ENCODE data around the gene TNFRSF14. TPM values are rescaled to one million over a fixed set of nuclear protein-coding genes. Genes with fewer than 3 reads are reported as not detected.
"Not testable (repeated sequence)": the region's sequence is repeated elsewhere in the genome, so short reads cannot be mapped to it uniquely, and the experiment has no call there.

TNFRSF14 gene
- total and polyA plus RNA-seq, 2 experiments from 2014 or later, result 7.8 to 13.3 TPM

GRCh38 chr1:2552189-2552588, 4.0 kb upstream of the TNFRSF14 start:
- Histone ChIP-seq H3K9me3 (ENCODE audit: low read depth) (no peaks in the 10 kb centered on the region), H2AFZ (no peak overlapping the region), H3K36me3 (ENCODE audit: low read depth) (no peaks in the 10 kb centered on the region), H3K9me2 (ENCODE audit: insufficient read depth) (no peaks in the 10 kb centered on the region), H3K27me3 (replicated peaks; ENCODE audit: insufficient read depth) (no peaks in the 10 kb centered on the region), H3K79me2 (ENCODE audit: insufficient read depth) (no peaks in the 10 kb centered on the region), H4K20me1 (ENCODE audit: insufficient read depth) (no peaks in the 10 kb centered on the region), H3K9ac (no peak overlapping the region), H3K4me2 (ENCODE audit: unreplicated experiment) (no peak overlapping the region), H3F3A (ENCODE audit: insufficient read depth) (peaks cover 4% of the 10 kb centered on the region; the same call in 1 of the 2 replicates), H3K4me1 (ENCODE audit: insufficient read depth) (peaks cover 15% of the 10 kb centered on the region), H3K27ac (no peak overlapping the region), H3K4me3 (no peak overlapping the region)
- TF ChIP-seq EZH2 (IDR thresholded peaks at IDR 0.05; ENCODE audit: insufficient read depth, poor library complexity, severe bottlenecking) (no peak), EZH2phosphoT487 (IDR thresholded peaks at IDR 0.05; ENCODE audit: insufficient read depth, low read depth) (no peak)
- DNase-seq, result no peak
- in situ Hi-C loops (cut with MboI), result no loop called here
- 87 to 88% methylated on average over 17 to 24 of the region's 26 CpGs for WGBS, 2 experiments (ENCODE audit: low coverage in 1 of 2, low lambda C conversion rate in 2 of 2, missing lambda C conversion rate in 2 of 2)

GRCh38 chr1:2553076-2553475, 3.1 kb upstream of the TNFRSF14 start:
- WGBS, 2 experiments (ENCODE audit: low coverage in 1 of 2, low lambda C conversion rate in 2 of 2, missing lambda C conversion rate in 2 of 2), result 27% methylated on average over 4 of the region's 9 CpGs; no CpG with 5 or more reads in 1 of the 2 experiments
- H3K79me2 ChIP-seq (ENCODE audit: insufficient read depth); H3K9ac ChIP-seq; H3K27ac ChIP-seq; in situ Hi-C loops (cut with MboI); H3K27me3 ChIP-seq (replicated peaks; ENCODE audit: insufficient read depth); DNase-seq; H3K9me3 ChIP-seq (ENCODE audit: low read depth); H3F3A ChIP-seq (ENCODE audit: insufficient read depth); H3K4me2 ChIP-seq (ENCODE audit: unreplicated experiment); H4K20me1 ChIP-seq (ENCODE audit: insufficient read depth); H3K36me3 ChIP-seq (ENCODE audit: low read depth); H2AFZ ChIP-seq; H3K9me2 ChIP-seq (ENCODE audit: insufficient read depth); H3K4me3 ChIP-seq: not testable (repeated sequence)
- H3K4me1 ChIP-seq (ENCODE audit: insufficient read depth), result peaks cover 15% of the 10 kb centered on the region

GRCh38 chr1:2553871-2554620, 2.1 kb upstream of the TNFRSF14 start:
- Histone ChIP-seq H3K9me2 (ENCODE audit: insufficient read depth) (no peaks in the 10 kb centered on the region), H2AFZ (no peak overlapping the region), H3K9me3 (ENCODE audit: low read depth) (no peaks in the 10 kb centered on the region), H3K4me1 (ENCODE audit: insufficient read depth) (peaks cover 8% of the 10 kb centered on the region; the same call in 1 of the 2 replicates), H3K36me3 (ENCODE audit: low read depth) (no peaks in the 10 kb centered on the region), H3F3A (ENCODE audit: insufficient read depth) (no peaks in the 10 kb centered on the region), H3K4me2 (ENCODE audit: unreplicated experiment) (no peak overlapping the region), H3K27me3 (replicated peaks; ENCODE audit: insufficient read depth) (no peaks in the 10 kb centered on the region), H3K9ac (no peak overlapping the region), H3K27ac (no peak overlapping the region), H4K20me1 (ENCODE audit: insufficient read depth) (no peaks in the 10 kb centered on the region), H3K4me3 (no peak overlapping the region), H3K79me2 (ENCODE audit: insufficient read depth) (no peaks in the 10 kb centered on the region)
- DNase-seq, result no peak
- WGBS, 2 experiments (ENCODE audit: low coverage in 1 of 2, low lambda C conversion rate in 2 of 2, missing lambda C conversion rate in 2 of 2), result 87 to 88% methylated on average over 29 to 30 of the region's 30 CpGs
- TF ChIP-seq EZH2phosphoT487 (IDR thresholded peaks at IDR 0.05; ENCODE audit: insufficient read depth, low read depth) (no peak), EZH2 (IDR thresholded peaks at IDR 0.05; ENCODE audit: insufficient read depth, poor library complexity, severe bottlenecking) (no peak)
- in situ Hi-C loops (cut with MboI), result no loop called here

GRCh38 chr1:2554621-2555387, 1.4 kb upstream of the TNFRSF14 start:
- no peak overlapping the region for H2AFZ ChIP-seq

More at GRCh38 chr1:2554621-2555387, 1.4 kb upstream of the TNFRSF14 start:
- Histone ChIP-seq H3K9me2 (ENCODE audit: insufficient read depth) (no peaks in the 10 kb centered on the region), H3K27me3 (replicated peaks; ENCODE audit: insufficient read depth) (no peaks in the 10 kb centered on the region), H3K4me3 (no peak overlapping the region), H3K36me3 (ENCODE audit: low read depth) (no peaks in the 10 kb centered on the region), H3K27ac (no peak overlapping the region), H3F3A (ENCODE audit: insufficient read depth) (no peaks in the 10 kb centered on the region), H3K9ac (no peak overlapping the region), H3K9me3 (ENCODE audit: low read depth) (no peaks in the 10 kb centered on the region), H3K4me1 (ENCODE audit: insufficient read depth) (0 out of 2 replicates have a peak, but pooled peaks cover 5% of the 10 kb centered on the region), H3K79me2 (ENCODE audit: insufficient read depth) (no peaks in the 10 kb centered on the region), H4K20me1 (ENCODE audit: insufficient read depth) (no peaks in the 10 kb centered on the region), H3K4me2 (ENCODE audit: unreplicated experiment) (no peak overlapping the region)
- WGBS, 2 experiments (ENCODE audit: low coverage in 1 of 2, low lambda C conversion rate in 2 of 2, missing lambda C conversion rate in 2 of 2), result 60 to 65% methylated on average over 15 to 17 of the region's 19 CpGs
- in situ Hi-C loops (cut with MboI), result no loop called here
- TF ChIP-seq EZH2 (IDR thresholded peaks at IDR 0.05; ENCODE audit: insufficient read depth, poor library complexity, severe bottlenecking) (no peak), EZH2phosphoT487 (IDR thresholded peaks at IDR 0.05; ENCODE audit: insufficient read depth, low read depth) (no peak)
- no peak for DNase-seq
